GM12892 (cell line): Measurements from ENCODE around the gene SMYD3.

Experiments used
- POLR2A ChIP-seq: IDR thresholded peaks from 2 replicates; pipeline ENCODE4 v1.6.1; 2011; ENCODE audit warnings: low read depth, low read length, control low read depth
- POLR2AphosphoS5 ChIP-seq: IDR thresholded peaks from 2 replicates; pipeline ENCODE4 v1.6.1; 2011; ENCODE audit warnings: low read depth, low read length, control low read depth
- TAF1 ChIP-seq: IDR thresholded peaks from 2 replicates; pipeline ENCODE4 v1.6.1; 2011; ENCODE audit warnings: low read depth, mild to moderate bottlenecking, control low read depth, low read length, borderline replicate concordance

- TF ChIP-seq POLR2AphosphoS5 (no peak), TAF1 (no peak), POLR2A (no peak)
Observed at GRCh38 chr1:245748646-245749045, 758.4 kb downstream of the SMYD3 start.
